GM21576 (cell line): ENCODE measurements around the gene MINDY3.
"Not testable (repeated sequence)": the region's sequence is repeated elsewhere in the genome, so short reads cannot be mapped to it uniquely, and the experiment has no call there.

Experiments
- ATAC-seq: cut with Tn5 transposase; IDR thresholded peaks from one replicate; pipeline ENCODE4 v1.9.1; 2021; ENCODE audit warnings: mild to moderate bottlenecking, moderate library complexity; ENCODE audit not compliant: unreplicated experiment

Gene MINDY3

GRCh38 chr10:15781381-15781960 lies 78.8 kb downstream of the MINDY3 start:
- ATAC-seq, result no peak

GRCh38 chr10:15780353-15781135 lies 79.8 kb downstream of the MINDY3 start:
- ATAC-seq, result no peak

GRCh38 chr10:15775513-15775912 lies 84.8 kb downstream of the MINDY3 start:
- no peak for ATAC-seq

GRCh38 chr10:15774534-15774933 lies 85.8 kb downstream of the MINDY3 start:
- ATAC-seq, result not testable (repeated sequence)

GRCh38 chr10:15764892-15765454 lies 95.3 kb downstream of the MINDY3 start:
- ATAC-seq, result no peak

DNA sequence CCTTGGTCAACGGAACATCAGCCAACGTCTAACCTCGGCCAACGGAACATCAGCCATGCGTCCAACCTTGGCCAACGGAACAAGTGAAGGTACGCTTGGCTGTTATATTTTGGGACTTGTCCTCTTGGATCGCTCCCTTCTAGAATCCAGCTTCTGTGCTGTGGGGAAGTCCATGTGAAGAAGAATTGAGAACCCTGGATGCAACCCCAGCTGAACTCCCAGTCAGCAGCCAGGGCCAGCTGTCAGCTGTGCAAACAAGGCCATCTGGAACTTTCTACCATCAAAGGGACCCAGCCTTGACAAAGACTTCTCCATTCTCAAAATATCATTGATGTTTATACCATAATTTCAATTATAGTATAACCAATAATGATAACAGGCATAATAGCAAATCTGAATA lies 97.3 kb downstream of the MINDY3 start:
- no peak for ATAC-seq

DNA sequence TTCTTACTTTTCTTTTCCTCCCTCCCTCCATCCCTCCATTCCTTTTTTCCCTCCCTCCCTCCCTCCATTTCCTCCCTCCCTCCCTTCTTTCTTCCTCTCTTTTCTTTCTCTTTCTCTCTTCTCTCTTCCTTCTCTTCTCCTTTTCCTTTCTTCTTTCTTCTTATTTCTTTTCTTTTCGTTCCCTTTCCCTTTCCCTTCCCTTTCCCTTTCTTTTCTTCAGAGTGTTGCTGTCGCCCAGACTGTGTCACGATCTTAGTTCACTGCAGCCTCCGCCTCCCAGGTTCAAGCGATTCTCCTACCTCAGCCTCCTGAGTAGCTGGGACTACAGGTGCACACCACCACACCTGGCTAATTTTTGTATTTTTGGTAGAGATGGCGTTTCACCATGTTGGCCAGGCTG lies 98.1 kb downstream of the MINDY3 start:
- not testable (repeated sequence) for ATAC-seq

DNA sequence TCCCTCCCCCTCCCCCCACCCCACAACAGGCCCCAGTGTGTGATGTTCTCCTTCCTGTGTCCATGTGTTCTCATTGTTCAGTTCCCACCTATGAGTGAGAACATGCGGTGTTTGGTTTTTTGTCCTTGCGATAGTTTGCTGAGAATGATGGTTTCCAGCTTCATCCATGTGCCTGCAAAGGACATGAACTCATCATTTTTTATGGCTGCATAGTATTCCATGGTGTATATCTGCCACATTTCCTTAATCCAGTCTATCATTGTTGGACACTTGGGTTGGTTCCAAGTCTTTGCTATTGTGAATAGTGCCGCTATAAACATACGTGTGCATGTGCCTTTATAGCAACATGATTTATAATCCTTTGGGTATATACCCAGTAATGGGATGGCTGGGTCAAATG lies 99.1 kb downstream of the MINDY3 start:
- not testable (repeated sequence) for ATAC-seq

- ATAC-seq, result no peak
Measured at GRCh38 chr10:15760681-15761080, 99.6 kb downstream of the MINDY3 start.

- no peak for ATAC-seq
Measured at GRCh38 chr10:15759265-15759664, 101.0 kb downstream of the MINDY3 start.

DNA sequence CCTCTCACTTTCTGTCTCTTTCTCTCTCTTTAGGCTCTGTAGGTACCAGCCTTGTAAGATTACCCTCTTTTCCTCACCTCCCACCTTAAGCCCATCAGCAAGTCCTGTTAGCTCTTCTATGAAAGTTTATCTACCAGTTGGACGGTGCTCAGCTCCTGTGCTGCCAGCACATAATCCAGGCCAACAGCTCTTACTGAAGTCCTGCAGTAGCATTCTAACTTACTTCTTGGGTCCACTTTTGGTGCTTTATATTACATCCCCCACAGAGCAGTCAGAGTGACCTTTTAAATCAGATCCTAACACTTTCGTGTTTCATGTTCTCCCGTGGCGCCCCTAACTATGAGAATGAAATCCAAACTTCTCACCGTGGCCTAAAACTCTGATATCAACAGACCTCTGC lies 101.7 kb downstream of the MINDY3 start:
- ATAC-seq, result no peak

DNA sequence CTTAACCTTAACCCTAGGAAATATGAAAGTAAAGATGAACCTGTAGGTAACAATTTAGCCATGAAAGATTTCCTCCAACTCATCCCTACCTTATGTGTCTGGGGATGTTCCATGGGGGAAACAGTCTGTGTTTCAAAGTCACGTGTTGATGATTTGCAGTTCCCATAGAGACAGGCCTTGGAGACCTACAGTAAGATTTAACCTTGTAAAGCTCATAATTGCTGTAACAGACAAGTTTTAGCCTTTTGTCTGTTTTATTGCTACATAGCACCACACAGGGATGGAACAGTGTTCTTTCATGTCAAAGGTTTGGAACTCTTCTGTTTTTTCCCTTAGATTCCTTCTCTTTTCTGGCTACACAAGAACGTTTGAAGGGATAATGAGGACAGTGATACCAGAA lies 105.4 kb downstream of the MINDY3 start:
- no peak for ATAC-seq

DNA sequence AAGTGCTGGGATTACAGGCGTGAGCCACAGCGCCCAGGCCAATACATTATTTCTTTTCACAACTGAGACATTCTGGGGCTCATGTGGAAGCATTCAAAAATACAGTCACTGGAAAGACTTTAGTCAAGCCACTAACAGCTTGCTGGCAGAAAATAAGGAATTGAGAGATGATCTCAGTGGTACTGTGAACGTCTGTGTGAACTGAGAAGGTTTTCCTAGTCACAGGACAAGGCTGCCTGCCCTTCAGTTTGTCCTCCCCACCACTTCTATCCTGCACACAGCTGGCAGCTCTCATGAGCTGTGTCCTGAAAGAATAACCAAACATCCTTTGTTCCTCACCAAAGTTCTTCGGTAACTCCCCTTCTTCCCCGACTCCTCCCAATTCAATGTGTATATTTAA lies 109.3 kb downstream of the MINDY3 start:
- no peak for ATAC-seq

- no peak for ATAC-seq
Measured at GRCh38 chr10:15748126-15748525, 112.2 kb downstream of the MINDY3 start.

DNA sequence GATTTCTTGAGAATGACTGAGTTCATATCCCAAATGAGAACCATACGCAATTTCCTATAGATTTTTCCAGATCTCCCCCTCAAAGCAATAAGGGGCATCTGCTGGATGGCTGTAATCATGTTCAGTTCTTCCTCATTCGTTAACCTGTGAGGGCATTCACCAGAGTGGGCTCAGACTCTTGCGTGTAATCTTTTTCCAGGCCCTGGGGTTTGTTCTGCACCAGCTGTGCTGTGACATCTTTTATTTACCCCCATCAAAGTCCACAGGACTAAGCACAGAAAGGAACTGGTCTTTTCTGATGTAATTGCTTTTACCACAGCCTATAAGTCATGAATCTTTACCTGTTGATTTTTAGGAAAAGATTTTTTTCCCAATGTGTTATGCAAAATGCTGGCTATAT lies 112.7 kb downstream of the MINDY3 start:
- no peak for ATAC-seq

DNA sequence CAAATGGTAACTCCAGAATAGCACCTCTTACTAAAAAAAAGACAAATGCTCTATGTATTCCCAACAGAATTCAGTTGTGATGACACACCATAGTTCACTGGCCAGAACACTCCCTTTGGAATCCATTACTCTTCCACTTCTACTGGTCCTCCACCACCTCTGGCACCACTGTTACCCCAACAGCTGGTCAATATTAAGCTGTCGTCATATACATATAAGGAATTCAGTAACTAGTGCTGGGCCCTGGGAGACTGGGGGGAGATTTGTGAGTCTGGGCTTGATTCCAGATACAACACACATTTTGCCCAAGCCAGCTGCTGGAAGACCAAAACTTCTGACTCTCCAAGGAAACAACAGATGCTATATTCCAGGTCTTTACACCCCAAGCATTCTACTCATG lies 114.6 kb downstream of the MINDY3 start:
- ATAC-seq, result no peak

DNA sequence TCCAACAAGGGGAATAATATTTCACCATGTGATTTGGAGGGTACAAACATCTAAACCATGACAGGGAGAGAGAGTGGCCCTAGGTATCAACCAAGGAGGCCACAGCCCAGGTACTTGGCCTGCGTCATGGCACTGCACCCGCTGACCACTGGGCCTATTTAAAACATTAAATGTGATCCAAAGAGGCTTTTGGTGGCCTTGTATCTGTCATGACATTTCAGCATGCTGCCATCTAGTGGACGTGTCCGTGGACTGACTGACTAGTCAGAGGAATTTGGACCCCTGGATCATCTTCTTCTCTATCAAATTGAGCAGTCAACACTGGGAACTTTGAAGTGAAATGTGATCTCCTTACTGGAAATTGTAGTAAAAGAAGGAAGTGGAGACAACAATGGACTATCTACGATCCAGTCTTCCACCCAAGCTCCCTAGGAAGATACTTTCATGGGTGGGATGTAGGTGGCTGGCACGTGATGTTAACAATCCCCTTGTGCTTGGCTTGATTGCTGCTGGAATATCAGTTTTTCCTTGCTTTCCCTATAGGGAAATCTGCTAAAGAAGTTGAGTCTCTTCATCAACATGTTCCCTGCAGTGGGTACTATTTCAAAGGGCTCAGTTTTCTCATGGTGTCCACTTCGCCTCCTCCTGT lies 116.0 kb downstream of the MINDY3 start:
- ATAC-seq, result peak; percentile 47

- no peak for ATAC-seq
Measured at GRCh38 chr10:15743443-15743842, 116.9 kb downstream of the MINDY3 start.

GRCh38 chr10:15742836-15743235 lies 117.5 kb downstream of the MINDY3 start:
- no peak for ATAC-seq

DNA sequence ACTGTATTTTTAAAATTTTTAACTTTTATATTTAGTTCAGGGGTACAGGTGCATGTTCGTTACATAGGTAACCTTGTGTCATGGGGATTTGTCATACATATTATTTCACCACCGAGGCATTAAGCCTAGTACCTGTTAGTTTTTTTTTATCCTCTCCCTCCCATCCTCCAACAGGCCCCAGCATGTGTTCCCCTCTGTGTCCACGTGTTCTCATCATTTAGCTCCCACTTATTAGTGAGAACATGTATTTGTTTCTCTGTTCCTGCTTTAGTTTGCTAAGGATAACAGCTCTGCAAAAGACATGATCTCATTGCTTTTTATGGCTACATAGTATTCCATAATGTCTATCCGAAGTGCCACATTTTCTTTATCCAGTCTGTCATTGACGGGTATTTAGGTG lies 118.2 kb downstream of the MINDY3 start:
- no peak for ATAC-seq

GRCh38 chr10:15741581-15741980 lies 118.7 kb downstream of the MINDY3 start:
- ATAC-seq, result no peak

- no peak for ATAC-seq
Measured at GRCh38 chr10:15740261-15740660, 120.0 kb downstream of the MINDY3 start.
